NCI-H82 treated with DMSO at 0.1 percent for 48 hours (cell line): ENCODE measurements around the gene P2RY2.
A peak's percentile ranks its signal among the peaks of the same experiment; 100 is the strongest.
"Not testable (repeated sequence)": the region's sequence is repeated elsewhere in the genome, so short reads cannot be mapped to it uniquely, and the experiment has no call there.

ENCODE experiments used
- DNase-seq: peaks from one replicate; lab custom pipeline; 2025; ENCODE audit not compliant: unreplicated experiment; lab: John Stamatoyannopoulos, UW

Gene P2RY2

GRCh38 chr11:73187854-73188253 is 30.2 kb upstream of the P2RY2 start:
- no peak for DNase-seq

GRCh38 chr11:73188301-73188700 is 29.8 kb upstream of the P2RY2 start:
- no peak for DNase-seq

- no peak for DNase-seq
These were observed 28.8 kb upstream of the P2RY2 start for GRCh38 chr11:73189315-73189714.

GRCh38 chr11:73189723-73190556 is 28.1 kb upstream of the P2RY2 start:
- DNase-seq, result no peak

- no peak for DNase-seq
These were observed 27.6 kb upstream of the P2RY2 start for GRCh38 chr11:73190557-73190885.

GRCh38 chr11:73191151-73191550 is 26.9 kb upstream of the P2RY2 start:
- DNase-seq, result no peak

- DNase-seq, result no peak
These were observed 25.8 kb upstream of the P2RY2 start for GRCh38 chr11:73192272-73192671.

GRCh38 chr11:73193251-73194033 is 24.6 kb upstream of the P2RY2 start:
- DNase-seq, result no peak

- no peak for DNase-seq
These were observed 24.0 kb upstream of the P2RY2 start for GRCh38 chr11:73194034-73194507.

- no peak for DNase-seq
These were observed 23.5 kb upstream of the P2RY2 start for GRCh38 chr11:73194593-73194992.

GRCh38 chr11:73195191-73196007 is 22.7 kb upstream of the P2RY2 start:
- no peak for DNase-seq

GRCh38 chr11:73196576-73196975 is 21.5 kb upstream of the P2RY2 start:
- DNase-seq, result no peak

GRCh38 chr11:73197348-73197747 is 20.7 kb upstream of the P2RY2 start:
- DNase-seq, result no peak

GRCh38 chr11:73197787-73198186 is 20.3 kb upstream of the P2RY2 start:
- DNase-seq, result not testable (repeated sequence)

GRCh38 chr11:73198677-73199076 is 19.4 kb upstream of the P2RY2 start:
- no peak for DNase-seq

- DNase-seq, result no peak
These were observed 18.6 kb upstream of the P2RY2 start for GRCh38 chr11:73199446-73199845.

GRCh38 chr11:73200256-73200655 is 17.8 kb upstream of the P2RY2 start:
- no peak for DNase-seq

GRCh38 chr11:73201249-73201648 is 16.8 kb upstream of the P2RY2 start:
- DNase-seq, result peak; percentile 18

GRCh38 chr11:73201888-73202780 is 15.9 kb upstream of the P2RY2 start:
- no peak for DNase-seq

- DNase-seq, result no peak
These were observed 14.8 kb upstream of the P2RY2 start for GRCh38 chr11:73203322-73203721.
